Measurements from ENCODE around the gene DAP.
"Not testable (repeated sequence)": the region's sequence is repeated elsewhere in the genome, so short reads cannot be mapped to it uniquely, and the experiment has no call there.

Gene DAP

DNA sequence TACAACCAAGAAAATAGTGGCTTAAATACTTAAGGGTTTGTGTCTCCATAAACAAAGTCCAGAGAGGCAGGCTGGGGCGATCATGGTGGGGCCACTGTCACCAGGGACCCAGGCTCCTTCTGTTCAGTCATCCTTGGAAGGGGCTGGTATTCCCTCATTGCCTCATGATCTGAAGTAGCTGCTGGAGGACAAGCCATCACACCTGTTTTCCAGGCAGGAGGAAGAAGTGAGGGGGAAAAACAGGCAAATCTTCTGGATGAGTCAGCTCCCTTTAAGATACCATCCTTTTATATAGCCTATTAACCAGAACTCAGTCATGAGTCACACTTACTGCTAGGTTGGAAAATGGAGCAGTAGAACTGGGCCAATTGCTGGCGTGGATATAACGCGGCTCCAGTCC, 92.3 kb downstream of the DAP start:
- DNase-seq: no peak

GRCh38 chr5:10667431-10668057, 93.5 kb downstream of the DAP start:
- DNase-seq: no peak

DNA sequence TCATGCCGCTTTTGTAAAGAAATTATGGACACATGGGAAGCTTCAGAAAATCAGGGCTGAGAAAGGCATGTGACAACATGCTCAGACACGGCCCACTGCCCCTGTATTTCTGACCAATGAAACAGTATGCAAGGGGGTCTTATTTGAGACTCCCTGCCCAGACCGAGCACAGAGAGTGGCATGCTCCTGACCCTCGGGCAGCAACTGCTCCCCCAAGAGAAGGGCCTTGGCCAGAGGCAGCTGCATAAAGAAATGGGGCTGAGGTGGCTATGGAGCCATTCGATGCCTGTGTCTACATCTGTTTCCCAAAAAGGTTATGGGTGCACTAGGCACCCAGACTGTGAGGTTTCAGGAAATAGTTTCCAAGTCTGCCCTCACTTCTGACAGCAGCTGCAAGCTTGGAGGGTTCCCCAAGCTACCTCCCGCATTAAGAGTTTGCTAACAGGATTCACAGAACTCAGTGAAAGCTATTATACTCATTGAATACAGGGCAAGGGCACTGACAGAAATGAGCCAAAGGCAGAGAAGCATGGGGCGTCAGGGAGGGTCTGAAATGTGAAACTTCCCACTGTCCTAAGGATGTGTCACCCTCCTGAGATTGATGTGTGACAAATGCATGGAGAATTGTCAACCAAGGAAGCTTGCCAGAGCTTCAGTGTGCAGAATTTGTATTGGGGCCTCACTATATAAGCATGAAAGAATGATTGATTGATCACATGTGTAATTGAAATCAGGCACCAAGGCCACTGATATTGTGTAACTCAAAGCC, 94.3 kb downstream of the DAP start:
- no peak for DNase-seq

DNA sequence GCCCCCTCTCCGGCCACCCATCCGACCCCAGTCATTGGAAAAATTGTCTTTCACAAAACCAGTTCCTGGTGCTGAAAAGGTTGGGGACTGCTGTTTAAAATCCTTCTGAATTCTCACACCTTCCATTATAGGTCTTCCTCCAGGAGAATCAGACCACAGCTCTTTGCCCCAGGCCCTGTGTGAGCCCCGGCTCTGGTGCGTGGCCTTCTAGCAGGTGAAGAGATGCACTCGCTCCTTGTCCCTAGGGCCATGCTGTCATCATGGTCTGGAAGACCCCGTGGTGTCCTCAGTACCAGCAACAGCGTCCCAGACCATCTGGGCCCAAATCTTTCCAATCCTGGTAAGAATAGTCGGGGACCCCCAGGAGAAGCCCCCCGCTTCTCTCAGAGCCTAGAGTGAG, 95.2 kb downstream of the DAP start:
- DNase-seq: no peak

- DNase-seq: not testable (repeated sequence)
Observed at GRCh38 chr5:10664180-10664769, 96.8 kb downstream of the DAP start.

DNA sequence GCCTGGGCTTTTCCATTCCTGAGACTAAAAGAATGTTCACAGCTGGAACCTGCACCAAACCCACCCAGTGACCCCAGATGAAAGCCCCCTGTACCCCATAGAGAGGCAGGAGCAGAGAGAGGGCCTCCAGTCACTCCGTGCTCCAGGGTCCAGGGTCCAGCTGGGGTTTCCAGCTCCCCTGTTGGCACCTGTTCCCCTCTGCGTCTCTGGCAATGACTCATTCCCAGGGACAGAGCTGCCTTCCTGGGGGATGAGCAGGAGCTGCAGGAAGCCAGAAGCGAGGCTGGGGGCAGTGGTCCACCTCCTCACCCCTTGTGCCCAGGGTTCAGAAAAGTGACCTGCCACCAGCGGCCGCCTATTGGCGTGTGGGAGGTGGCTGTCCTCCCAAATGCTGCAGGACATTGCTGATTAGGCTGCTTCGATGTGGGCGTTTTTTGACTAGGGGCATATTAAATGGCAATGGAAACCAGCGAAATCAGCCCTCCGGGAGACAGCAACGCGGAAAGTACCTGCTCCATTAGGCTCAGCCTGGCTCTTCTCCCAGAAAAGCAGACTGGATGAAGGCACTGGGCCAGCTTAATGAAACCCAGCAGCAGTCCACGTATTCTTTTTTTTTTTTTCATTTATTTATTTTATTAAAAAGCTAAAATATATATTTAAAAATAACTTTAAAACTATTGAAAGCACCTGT, 97.4 kb downstream of the DAP start:
- no peak for DNase-seq

GRCh38 chr5:10662661-10663488, 98.2 kb downstream of the DAP start:
- DNase-seq: no peak

GRCh38 chr5:10662083-10662482, 99.0 kb downstream of the DAP start:
- no peak for DNase-seq

DNA sequence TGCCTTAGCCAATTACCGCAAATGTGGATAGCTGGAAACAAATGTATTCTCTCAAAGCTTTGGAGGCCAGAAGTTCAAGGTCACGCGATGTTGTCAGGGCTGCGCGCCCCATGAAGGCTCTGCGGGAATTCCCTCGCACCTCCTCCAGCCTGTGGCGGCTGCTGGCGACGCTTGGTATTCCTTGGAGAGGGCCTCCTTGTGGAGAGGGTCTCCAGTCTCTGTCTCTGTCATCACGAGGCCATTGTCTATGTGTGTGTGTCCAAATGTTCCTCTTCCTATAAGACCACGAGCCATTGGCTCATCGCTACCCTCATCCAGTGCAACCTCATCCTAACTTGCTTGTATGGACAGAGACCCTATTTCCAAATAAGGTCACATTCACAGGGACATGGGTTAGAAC, 99.6 kb downstream of the DAP start:
- DNase-seq: no peak

DNA sequence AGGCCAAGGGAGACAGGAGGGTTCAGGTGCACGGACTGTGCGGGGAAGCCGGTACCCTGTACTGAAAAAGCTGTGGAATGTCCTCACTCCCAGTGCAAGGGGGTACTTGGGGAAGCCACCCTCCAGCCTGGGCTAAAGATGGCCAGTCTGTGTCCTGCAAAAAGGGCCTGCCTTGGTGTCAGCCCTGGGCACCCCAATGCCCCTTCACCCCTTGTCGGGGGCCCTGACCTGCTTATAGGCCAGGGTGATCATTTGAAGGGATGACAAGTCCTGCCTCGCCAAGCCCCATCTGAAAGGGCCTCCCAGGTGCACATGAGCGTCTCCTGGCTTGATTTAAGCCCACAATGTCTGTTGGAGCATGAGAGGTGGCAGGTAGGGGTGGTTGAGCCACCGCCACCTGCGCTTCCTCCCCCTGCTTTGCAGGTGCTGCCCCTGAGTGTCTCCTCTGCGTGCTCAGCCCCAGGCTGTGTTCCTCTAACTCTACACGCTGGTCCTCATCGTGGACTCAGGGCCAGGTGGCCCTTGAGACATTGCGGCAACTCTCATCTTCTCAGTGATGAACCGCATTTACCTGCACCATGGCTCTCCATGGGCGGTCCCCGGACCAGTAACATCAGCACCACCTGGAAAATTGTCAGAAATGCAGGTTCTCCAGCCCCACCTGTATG, 100.2 kb downstream of the DAP start:
- no peak for DNase-seq

- DNase-seq: no peak
Observed at GRCh38 chr5:10660135-10660534, 100.9 kb downstream of the DAP start.

- DNase-seq: no peak
Observed at GRCh38 chr5:10658265-10658664, 102.8 kb downstream of the DAP start.

GRCh38 chr5:10655972-10656830, 104.8 kb downstream of the DAP start:
- no peak for DNase-seq

GRCh38 chr5:10655161-10655971, 105.7 kb downstream of the DAP start:
- no peak for DNase-seq

DNA sequence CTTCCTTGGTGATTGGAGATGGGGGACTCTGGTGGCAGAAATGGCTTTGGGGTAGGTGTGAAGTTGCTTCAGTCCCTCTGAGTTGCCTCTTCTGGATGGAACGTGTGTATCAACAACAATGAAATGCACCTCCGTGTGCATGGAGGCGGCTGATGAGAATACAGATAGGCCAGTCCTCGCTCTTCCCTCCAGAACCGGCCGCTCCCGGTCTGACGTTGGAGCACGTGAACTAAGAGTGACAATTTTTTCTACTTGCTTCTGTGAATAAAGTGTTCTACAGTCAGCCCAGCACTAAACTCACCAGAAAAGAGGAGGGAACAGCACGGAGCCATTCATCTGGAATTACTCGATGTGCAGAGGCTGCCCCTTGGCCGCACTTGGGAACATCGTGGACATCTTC, 106.5 kb downstream of the DAP start:
- DNase-seq: no peak

DNA sequence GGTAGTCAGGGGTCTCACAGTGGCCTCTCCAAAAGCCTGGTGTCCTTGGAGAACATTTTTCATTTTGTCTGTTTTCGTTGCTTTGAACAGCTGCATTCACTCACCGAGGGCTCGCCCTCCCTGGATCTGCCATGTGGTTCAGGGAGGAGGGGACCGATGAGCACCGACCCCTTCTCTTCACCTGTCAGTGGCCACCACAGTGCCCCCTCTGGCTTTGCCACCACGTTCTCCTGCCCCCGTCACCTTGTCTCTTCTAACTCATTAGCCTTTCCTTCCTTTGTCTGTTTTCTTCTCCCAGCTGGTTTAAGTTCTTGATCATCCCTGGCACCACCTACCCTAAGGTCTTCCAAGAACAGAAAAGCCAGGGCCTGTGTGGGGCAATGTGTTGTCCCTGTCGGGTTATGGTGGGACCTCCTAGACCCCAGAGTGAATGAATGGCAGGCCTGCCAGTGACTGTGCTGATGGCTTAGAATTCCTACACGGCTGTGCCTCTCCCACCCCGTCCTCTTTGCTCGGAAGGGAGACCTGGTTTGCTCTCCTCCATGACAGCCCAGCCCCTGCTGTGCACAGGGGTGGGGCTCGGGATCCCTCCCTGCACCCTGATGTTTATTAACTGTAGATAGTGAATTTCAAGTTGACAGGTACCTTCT, 107.2 kb downstream of the DAP start:
- no peak for DNase-seq

DNA sequence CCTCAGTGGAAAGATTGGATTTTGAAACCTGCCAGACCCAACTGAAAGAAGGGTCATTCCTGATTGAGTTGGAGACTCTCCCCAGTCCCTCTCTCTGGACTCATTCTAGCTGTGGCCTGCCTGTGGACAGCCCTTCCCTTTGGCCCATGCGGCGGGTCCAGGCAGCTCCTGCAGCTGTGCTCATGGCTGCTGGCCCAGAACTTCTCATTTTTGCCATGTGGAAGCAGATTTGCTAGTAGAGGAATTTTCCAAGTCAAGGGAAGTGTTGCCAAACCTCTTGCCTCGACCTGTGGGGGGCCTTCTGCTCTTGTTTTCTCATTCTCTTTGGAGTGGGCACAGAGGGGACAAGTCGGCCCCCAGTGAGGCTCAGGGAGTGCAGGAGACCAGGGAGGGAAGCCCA, 108.0 kb downstream of the DAP start:
- DNase-seq: no peak

DNA sequence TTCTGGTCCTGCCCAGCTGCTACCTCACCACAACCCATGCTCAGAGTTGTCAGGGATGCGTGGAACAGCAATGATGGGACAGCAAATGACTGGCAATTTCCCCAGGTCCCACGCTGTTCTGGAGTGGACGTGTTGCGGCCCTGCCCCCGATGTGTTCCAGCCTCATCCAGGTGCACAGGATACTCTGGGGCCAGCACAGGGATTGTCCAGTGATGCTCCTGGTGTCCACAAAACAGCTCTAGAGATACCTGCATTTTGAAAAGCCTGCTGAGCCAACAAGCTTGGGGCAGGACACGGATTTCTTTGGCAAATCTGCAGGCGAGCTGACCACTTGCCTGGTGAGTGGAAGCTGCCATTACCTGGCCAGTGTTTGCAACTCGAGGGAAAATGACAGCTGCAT, 108.4 kb downstream of the DAP start:
- no peak for DNase-seq

GRCh38 chr5:10652151-10652550, 108.9 kb downstream of the DAP start:
- DNase-seq: no peak

Data from activated CD4-positive, CD25-positive, alpha-beta regulatory T cell (primary cell).